MG63 (cell line): ENCODE data around the gene TH. TPM values are rescaled to one million over a fixed set of nuclear protein-coding genes. Genes with fewer than 3 reads are reported as not detected.
"Not testable (repeated sequence)": the region's sequence is repeated elsewhere in the genome, so short reads cannot be mapped to it uniquely, and the experiment has no call there.

Source experiments
- DNase-seq: peaks from one replicate; pipeline ENCODE4 v3.0.0-alpha.2; 2020
- H3K27me3 ChIP-seq: fragments of 250-450 bp; sonication (Bioruptor Pico); 2 replicates; pipeline ENCODE4 v1.5.1; 2020; ENCODE audit warnings: mild to moderate bottlenecking, moderate library complexity
- H3K36me3 ChIP-seq: fragments of 250-450 bp; sonication (Bioruptor Pico); 2 replicates; pipeline ENCODE4 v1.5.1; 2020; ENCODE audit warnings: mild to moderate bottlenecking, moderate library complexity
- H3K4me3 ChIP-seq: fragments of 250-450 bp; sonication (Bioruptor Pico); 2 replicates; pipeline ENCODE4 v1.5.1; 2020; ENCODE audit warnings: mild to moderate bottlenecking, moderate library complexity
- H3K9me3 ChIP-seq: fragments of 250-450 bp; sonication (Bioruptor Pico); 2 replicates; pipeline ENCODE4 v1.5.1; 2020; ENCODE audit warnings: mild to moderate bottlenecking, moderate library complexity
- total RNA-seq: library from RNA; depleted of rRNA; stranded (reverse); fragments of >200 nt; shearing (Covaris generic); gene quantifications from 2 replicates; pipeline ENCODE4 v1.2.3, GENCODE V29; 2014; ENCODE audit warnings: low replicate concordance

Gene TH
- total RNA-seq, 1 experiment from 2014 or later, result not detected

DNA sequence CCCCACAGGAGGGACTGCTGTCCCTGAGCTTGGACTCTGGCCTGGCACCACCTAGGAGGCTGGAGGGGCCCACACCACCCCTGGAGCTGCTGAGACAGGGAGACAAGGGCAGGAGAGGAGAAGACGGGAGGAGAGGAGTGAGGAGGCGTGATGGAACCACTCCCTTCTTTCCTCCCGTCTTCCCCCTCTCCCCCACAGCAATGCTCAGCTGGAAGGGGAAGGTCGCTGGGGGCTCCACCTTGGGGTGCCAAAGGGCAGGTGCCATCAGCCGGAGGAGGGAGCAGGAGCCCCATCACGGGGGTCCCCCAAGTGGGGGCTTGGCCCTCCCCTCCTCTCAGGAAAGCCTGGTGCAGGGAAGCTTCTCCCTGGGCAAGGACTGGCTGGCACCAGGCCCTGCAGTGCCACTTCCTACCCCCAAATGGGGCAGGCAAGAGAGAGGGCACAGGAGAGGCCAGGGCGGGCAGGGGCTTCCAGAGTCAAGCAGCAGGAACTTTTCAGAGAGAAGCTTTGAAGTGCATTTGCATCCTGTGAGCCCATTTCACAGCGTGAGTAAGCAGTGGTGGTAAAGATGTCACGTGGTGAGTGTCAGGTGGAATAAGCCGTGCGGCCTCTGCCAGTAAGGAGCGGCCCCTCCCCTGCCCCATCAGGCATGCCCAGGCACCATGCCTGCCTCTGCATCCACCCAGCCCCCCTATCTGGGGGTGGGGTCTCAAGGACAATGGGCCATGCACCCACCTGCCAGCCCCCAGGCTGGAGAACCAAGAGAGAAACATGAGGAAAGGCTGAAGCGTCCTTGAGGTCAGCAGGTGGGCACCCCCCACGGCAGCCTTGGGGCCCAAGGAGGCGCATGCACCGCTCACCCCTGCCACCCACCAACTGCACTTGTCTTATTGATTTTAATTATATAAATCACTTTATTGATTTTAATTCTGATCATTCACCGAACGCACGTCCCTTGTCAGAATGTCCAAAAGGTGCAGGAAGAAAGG, 37.3 kb downstream of the TH start:
- DNase-seq, result no peak
- Histone ChIP-seq H3K9me3 (no peaks in the 10 kb centered on the region), H3K27me3 (peaks cover 13% of the 10 kb centered on the region), H3K36me3 (no peaks in the 10 kb centered on the region), H3K4me3 (no peak overlapping the region)

DNA sequence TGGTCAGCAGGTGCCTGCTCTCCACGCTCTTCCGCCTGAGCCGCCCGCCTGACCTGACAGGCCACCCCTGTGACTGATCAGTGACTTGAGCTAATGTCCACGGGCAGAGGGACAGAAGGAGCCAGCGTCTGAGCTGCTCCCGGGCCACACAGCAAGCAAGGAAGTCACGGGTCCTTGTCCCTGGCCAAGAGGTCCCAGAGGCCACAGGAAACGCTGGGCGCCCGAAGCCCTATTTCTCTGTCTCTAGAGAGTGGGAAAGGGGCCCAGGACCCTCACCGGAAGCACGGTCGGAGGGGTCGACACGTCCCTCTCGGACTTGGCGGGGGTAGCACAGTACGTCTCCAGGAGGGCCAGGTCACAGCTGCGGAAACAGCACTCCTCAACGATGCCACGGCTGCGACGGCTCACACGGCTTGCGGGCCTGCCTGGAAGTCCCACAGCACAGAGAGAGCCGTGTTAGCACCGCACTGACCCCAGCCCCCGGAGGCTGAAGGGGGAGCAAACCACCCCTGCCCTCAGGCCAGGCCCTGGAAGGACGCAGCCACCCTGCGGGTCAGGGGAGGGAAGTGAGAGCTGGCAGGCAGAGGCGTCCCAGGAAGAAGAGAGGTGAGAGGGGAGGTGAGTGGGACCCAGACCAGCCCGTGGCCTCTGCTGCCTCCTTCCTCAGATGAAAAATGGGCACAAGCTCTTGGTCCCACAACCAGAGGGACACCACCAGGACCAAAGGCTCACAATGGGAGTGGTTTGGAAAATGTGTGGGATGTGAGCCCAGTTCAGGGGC, 38.2 kb downstream of the TH start:
- Histone ChIP-seq H3K27me3 (peaks cover 11% of the 10 kb centered on the region), H3K9me3 (no peaks in the 10 kb centered on the region), H3K4me3 (no peak overlapping the region), H3K36me3 (no peaks in the 10 kb centered on the region)
- no peak for DNase-seq

DNA sequence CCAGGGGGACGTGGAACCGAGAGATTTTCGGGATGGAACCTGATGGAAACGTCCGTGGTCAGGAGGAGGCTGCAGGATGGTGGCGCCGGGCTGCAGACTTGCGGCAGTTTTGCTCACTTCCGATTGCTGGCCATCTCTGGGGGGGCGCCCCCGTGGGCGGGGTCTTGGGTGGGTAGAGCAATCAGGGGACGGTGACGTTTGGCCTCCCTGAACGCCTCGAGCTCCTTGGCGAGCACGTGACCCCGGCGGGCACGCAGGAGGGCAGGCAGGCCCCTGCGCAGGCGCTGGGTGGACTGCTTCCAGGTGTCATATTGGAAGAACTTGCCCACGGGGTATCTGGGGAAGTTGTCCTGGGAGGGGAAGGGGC, 38.8 kb downstream of the TH start:
- DNase-seq, result no peak
- peaks cover 7% of the 10 kb centered on the region for H3K27me3 ChIP-seq
- no peaks in the 10 kb centered on the region for H3K9me3 ChIP-seq
- H3K4me3 ChIP-seq, result no peak overlapping the region
- H3K36me3 ChIP-seq, result no peaks in the 10 kb centered on the region

DNA sequence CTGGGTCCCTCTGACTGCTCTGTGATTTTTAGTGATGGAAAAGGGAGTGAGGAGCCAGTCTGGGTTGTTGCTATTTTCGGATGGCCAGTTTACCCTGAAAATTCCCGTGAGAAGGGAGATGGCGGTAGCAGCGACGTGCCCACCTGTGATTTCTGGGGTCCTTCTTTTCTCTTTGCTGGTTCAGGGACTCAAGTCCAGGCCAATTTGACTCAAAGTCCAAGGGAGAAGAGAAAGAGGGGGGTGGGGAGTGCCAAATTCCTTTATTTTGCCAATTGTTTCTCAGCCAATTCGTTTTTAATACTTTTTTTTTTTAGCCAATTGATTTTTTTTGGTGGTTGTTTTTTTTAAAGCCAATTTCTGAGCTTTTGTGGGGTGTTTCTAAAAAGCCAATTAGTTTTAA, 39.4 kb downstream of the TH start:
- Histone ChIP-seq H3K9me3 (no peaks in the 10 kb centered on the region), H3K4me3 (no peak overlapping the region), H3K36me3 (no peaks in the 10 kb centered on the region), H3K27me3 (peaks cover under 1% of the 10 kb centered on the region)
- DNase-seq, result no peak

DNA sequence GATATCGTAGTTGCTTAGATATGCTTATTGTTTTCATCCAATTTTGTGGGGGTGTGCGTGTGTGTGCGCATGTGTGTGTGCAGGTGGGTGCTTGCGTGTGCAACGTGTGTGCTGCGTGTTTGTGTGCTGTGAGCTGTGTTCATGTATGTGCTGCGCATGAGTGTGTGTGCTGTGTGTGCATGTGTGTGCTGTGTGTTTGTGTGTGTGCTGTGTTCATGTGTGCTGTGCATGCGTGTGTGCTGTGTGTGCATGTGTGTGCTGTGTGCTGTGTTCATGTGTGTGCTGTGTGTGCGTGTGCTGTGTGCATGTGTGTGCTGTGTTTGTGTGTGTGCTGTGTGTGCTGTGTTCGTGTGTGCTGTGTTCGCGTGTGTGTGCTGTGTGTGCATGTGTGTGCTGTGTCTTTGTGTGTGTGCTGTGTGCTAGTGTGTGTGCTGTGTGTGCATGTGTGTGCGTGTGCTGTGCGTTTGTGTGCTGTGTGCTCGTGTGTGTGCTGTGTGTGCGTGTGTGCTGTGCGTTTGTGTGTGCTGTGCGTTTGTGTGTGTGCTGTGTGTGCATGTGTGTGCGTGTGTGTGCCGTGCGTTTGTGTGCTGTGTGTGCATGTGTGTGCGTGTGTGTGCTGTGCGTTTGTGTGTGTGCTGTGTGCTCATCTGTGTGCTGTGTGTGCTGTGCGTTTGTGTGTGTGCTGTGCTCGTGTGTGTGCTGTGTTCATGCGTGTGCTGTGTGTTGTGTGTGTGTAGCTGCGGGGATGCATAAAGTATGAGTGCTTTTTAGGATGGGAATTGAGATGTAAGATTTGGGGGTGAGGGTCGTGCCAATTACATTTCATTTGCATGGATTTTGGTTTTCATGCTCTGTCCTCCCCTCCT, 40.0 kb downstream of the TH start:
- Histone ChIP-seq H3K36me3 (no peaks in the 10 kb centered on the region), H3K4me3 (no peak overlapping the region), H3K9me3 (no peaks in the 10 kb centered on the region), H3K27me3 (no peaks in the 10 kb centered on the region)
- no peak for DNase-seq

DNA sequence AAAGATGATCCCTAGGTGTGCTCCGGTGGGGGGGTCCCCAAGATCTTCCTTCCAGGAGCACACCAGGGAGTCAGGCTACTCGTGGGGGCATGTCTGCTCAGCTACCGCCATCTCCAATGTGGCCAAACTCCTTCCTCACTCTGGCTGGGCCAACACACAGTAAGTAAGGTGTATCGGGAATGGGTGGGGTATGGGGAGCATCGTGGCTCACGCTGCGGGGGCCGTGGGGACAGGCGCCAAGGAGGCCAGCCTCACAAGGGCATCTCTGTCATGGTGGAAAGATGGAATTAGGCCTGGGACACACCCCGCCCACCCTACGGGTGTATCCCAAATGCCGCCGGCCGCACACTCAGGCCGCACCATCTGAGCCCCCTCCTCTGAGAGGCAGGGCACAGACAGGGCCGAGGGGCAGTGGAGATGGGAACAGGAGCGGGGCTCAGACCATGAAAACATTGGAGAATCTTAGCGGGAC, 40.7 kb downstream of the TH start:
- DNase-seq, result no peak
- H3K4me3 ChIP-seq, result no peak overlapping the region
- H3K9me3 ChIP-seq, result no peaks in the 10 kb centered on the region
- H3K36me3 ChIP-seq, result no peaks in the 10 kb centered on the region
- H3K27me3 ChIP-seq, result no peaks in the 10 kb centered on the region

DNA sequence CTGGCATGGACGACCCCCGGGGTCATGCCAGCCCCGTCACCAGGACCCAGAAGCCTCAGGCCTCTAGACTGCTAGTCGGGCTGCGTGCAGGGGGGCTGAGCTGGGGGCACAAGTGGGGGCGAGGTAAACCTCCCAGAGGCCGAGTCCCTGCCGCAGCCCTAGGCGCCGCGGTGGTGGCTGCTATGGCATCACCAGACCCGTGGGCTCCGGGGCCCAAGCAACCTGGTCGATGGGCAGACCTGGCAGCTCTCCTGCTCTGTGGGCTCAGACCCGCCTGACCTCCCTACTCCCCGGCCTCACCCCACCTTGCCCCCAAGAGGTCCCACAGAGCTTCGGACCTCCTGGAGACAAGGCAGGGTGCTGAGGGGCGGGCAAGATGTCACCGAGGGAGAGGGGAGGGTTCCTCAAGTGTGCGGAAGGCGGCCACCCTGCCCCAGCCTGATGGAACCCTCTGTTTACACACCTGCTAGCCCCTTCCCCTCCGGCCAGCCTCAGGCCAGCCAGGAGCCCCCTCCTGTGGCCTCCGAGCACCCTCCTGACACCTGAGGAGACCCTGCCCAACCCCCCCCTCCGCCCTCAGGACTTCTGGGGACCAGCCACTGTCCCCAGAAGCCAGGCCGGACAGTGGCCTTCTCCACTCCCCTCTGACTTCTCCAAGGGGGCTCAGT, 41.8 kb downstream of the TH start:
- Histone ChIP-seq H3K4me3 (no peak overlapping the region), H3K9me3 (no peaks in the 10 kb centered on the region), H3K36me3 (no peaks in the 10 kb centered on the region), H3K27me3 (no peaks in the 10 kb centered on the region)
- DNase-seq, result no peak

DNA sequence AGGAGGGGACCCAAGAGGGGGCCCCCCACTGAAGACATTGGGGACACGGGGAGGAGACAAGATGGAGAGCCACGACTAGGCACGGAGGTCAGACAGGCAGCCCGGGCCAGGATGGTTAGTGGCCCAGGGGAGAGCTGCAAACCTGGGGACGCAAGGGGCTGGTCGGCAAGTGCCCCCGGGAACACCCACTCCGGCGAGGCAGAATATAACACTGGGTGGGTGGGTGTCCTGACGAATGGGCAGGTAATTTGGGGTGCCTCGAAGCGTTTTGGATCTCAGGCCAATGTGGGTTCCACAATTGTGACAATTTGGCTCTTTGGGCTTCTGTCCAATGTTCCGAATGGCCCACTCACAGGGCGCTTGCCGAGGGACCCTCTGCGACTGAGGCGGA, 42.3 kb downstream of the TH start:
- H3K9me3 ChIP-seq, result no peaks in the 10 kb centered on the region
- H3K4me3 ChIP-seq, result no peak overlapping the region
- no peak for DNase-seq
- H3K27me3 ChIP-seq, result no peaks in the 10 kb centered on the region
- no peaks in the 10 kb centered on the region for H3K36me3 ChIP-seq

DNA sequence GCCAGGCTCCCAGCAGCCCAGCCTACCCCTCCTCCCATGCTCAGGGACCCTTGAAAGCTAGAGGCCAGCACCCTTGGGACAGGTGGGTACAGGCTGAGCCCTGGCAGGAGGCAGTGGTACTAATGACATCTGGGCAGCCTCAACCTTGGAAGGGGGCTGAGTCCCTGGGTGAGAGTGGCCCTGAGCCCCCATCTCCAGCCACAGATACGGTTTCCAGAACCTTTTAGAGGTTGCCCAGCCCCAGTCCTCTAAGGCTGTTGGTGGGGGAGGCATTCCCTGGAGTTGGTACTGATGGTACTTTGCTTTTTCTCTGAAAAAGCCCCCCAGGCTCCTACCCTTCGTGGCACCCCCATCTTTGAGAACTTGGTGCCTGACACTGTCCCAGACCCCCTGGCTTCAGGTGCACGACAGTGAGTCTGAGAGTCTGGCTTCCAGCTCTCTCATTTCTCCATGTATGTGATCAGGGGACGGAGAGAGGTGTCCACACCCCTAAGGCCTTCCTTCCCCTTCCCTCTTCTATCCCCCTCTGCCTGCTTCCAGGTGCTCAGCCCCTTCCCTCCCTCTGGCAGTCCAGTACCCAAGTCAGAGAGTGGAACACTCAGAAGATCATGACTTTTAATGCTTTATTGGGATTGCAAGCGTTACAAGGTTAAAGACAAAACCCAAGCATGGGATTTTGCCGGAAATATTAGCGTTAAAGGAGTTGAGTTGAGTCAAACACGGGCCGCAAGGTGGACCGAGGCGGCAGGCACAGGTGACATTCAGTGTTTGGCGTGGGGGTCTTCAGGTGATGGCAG, 42.9 kb downstream of the TH start:
- H3K4me3 ChIP-seq, result no peak overlapping the region
- H3K27me3 ChIP-seq, result no peaks in the 10 kb centered on the region
- no peaks in the 10 kb centered on the region for H3K9me3 ChIP-seq
- no peaks in the 10 kb centered on the region for H3K36me3 ChIP-seq
- no peak for DNase-seq

DNA sequence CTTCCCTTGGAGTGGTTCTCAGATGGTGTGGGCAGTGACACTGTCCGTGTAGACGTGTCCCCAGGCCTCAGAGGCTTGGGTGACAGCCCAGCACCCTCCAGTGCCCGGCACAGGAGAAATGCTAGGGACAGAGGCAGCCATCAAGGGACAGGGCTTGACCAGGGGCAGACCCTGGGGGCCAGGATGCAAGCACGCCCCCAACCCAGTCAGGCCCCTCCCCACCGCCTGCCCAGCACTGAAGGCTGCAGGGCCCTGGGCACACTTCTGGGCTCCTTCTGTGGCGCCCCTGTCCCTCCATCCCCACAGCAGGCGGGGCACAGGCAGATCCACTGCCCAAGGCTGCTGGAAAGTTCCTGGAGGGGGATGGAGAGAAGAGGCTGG, 43.5 kb downstream of the TH start:
- Histone ChIP-seq H3K4me3 (no peak overlapping the region), H3K27me3 (no peaks in the 10 kb centered on the region), H3K36me3 (no peaks in the 10 kb centered on the region), H3K9me3 (no peaks in the 10 kb centered on the region)
- no peak for DNase-seq

DNA sequence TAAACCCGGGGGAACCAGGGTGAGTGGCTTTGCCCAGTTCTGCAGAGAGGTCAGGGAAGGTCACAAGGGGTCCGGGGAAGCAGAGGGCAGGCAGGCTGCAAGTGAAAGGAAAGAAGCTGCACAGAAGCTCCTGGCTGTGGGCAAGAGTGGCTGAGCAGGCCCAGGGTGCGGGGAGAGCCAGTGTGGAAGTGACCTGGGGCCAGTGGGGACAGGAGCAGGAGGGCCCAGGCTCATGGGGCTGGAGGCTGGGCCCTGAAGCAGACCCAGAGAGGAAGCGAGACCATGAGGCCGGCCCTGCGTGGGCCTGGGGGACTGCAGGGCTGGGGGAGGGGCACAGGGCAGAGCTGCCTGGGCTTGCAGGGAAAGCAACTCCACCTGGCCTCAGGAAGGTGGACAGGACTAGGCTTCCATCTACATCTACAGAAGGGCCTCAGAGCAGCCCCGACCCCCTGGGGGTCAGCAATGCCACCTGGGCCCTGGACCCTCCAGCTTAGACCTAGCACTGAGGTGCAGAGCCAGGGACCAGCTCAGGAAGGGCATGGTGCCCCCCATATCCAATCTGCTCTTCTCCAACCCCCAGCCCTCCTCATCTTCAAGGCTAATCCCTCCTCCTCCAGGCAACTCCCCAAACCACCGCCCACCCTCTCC, 44.0 kb downstream of the TH start:
- no peak overlapping the region for H3K4me3 ChIP-seq
- H3K27me3 ChIP-seq, result no peaks in the 10 kb centered on the region
- no peak for DNase-seq
- no peaks in the 10 kb centered on the region for H3K9me3 ChIP-seq
- no peaks in the 10 kb centered on the region for H3K36me3 ChIP-seq

DNA sequence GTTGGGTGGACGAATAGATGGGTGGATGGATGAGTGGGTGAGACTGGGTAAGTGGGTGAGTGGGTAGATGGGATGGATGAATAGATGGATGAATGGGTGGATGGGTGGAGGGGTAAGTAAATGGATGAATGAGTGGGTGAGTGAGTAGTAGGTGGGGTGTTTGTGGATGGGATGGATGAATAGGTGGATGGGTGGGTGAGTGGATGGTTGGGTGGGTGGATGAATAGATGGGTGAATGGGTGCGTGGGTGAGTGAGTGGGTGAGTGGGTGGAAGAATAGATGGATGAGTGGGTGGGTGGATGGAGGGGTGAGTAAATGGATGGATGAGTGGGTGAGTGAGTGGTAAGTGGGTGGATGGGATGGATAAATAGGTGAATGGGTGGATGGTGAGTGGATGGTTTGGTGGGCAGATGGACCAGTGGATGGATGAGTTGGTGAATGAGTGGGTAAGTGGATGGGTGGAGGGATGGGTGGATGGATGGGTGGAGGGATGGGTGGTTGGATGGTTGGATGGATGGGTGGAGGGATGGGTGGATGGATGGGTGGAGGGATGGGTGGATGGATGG, 45.0 kb downstream of the TH start:
- H3K36me3 ChIP-seq, result no peaks in the 10 kb centered on the region
- DNase-seq, result no peak
- H3K4me3 ChIP-seq, result no peak overlapping the region
- H3K9me3 ChIP-seq, result no peaks in the 10 kb centered on the region
- no peaks in the 10 kb centered on the region for H3K27me3 ChIP-seq

DNA sequence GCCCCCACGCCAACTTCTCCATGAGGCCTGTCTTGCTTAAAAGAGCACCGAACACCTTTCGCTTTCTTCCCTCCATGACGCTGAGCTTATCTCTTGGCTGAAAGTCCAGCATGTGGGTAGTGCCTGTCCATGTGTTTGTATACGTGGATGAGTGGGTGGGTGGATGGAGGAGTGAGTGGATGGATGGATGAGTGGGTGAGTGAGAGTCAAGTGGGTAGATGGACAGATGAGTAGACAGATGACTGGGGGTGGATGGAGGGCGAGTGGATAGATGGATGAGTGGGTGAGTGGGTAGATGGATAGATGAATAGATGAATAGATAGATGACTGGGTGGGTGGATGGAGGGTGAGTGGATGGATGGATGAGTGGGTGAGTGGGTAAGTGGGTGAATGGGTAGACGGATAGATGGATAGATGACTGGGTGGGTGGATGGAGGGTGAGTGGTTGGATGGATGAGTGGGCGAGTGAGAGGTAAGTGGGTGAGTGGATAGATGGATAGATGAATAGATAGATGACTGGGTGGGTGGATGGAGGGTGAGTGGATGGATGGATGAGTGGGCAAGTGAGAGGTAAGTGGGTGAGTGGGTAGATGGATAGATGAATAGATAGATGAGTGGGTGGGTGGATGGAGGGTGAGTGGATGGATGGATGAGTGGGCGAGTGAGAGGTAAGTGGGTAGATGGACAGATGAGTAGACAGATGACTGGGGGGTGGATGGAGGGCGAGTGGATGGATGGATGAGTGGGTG, 46.7 kb downstream of the TH start:
- H3K9me3 ChIP-seq, H3K27me3 ChIP-seq, H3K4me3 ChIP-seq, H3K36me3 ChIP-seq, DNase-seq: not testable (repeated sequence)

DNA sequence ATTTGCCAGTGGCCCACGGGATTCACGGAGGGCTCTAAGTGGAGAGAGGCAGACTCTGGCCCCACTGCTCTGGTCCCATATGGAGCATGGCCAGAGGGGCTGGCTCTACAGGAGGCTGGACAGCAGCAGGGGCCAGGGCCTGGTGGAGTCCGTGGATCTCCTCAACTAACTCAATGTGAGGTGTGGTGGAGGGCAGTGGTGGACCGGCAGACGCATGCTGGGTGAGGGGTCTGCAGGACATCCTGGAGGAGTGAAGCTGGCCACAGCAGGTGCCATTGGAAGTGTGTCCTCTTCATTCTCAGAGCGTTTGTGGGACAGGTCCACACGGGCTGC, 48.0 kb downstream of the TH start:
- DNase-seq, result no peak
- no peaks in the 10 kb centered on the region for H3K36me3 ChIP-seq
- H3K4me3 ChIP-seq, result no peak overlapping the region
- H3K27me3 ChIP-seq, result no peaks in the 10 kb centered on the region; the same call in 1 of the 2 replicates
- H3K9me3 ChIP-seq, result no peaks in the 10 kb centered on the region
